ENCODE measurements around the gene GPC1. TPM values are rescaled to one million over a fixed set of nuclear protein-coding genes. Genes with fewer than 3 reads are reported as not detected.
A peak's percentile ranks its signal among the peaks of the same experiment; 100 is the strongest.

Gene GPC1
- total and polyA plus RNA-seq, 2 of the 4 experiments (the other 2 are of a cell fraction), result 16.0 to 211 TPM

DNA sequence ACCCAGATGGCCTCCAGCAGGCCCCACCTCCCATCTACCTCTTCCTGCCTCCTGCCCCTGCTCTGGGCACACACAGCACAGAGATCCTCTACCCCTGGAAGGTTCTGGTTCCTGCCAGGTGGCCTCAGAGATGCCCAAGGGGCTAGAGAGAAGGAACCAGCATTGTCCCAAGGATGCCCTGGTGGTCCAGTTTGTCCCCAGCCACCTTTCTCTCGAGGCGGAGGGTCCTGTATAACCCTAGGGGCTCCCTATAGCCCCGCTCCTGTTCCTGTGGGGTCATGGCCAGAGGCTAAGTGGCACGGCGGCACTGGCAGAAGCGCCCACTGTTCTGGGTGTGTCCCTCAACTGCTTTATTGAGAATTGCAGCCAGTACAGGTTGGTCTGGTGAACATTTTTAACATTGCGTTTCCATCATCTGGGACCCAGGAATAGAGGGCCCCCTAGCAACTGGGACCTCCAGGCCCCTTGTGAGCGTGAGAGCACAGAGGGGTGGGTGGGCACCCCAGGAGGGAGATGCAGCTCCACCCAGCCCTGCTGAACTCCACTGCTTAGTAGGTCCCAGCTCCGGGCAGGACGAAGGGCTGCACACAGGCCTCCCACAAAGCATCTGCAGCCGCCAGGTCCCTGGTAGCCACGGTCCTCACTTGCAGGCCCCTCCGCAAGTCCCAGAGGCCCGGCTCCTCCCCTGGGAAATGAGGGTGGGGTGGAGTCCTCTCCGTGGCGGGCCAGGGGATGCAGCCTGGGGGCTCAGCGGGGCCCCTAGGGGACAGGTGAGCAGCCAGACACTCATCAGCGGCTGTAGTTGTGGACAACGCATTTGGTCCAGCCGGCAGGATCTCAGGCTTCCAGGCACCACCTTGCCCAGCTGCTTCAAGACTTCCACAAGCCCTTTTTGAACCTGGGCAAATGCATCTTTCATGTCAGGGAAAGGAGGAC, 33.1 kb downstream of the GPC1 start:
- H3K9ac ChIP-seq (ENCODE audit: low read depth, low read length), result no peak overlapping the region
- H3K27me3 ChIP-seq (ENCODE audit: control insufficient read depth, insufficient read depth, low read length), result no peaks in the 10 kb centered on the region
- no peak overlapping the region for H2BK20ac ChIP-seq (ENCODE audit: low read depth, low read length)
- ChIA-PET POLR2A (ENCODE audit: unreplicated experiment) (no interaction called here), CTCF (no interaction called here)
- H3K79me1 ChIP-seq (ENCODE audit: low read depth in 1 of 2, low read length in 2 of 2), result 0 out of 4 replicates have a peak, but pooled peaks cover 0 to 3% of the 10 kb centered on the region in 2 experiments
- intact Hi-C loops (cut with micrococcal nuclease), result no loop called here
- no peak overlapping the region for H3K14ac ChIP-seq (replicated peaks; ENCODE audit: low read depth, low read length)
- H4K91ac ChIP-seq (ENCODE audit: insufficient read depth, low read depth, low read length), result no peak overlapping the region
- dilution Hi-C loops (cut with HindIII; ENCODE audit: low sequenced_read_pairs, unreplicated experiment), result no loop called here
- H3K36me3 ChIP-seq (ENCODE audit: control insufficient read depth, insufficient read depth, low read length), result peaks cover 27% of the 10 kb centered on the region
- no peak overlapping the region for H3K4me2 ChIP-seq (ENCODE audit: low read depth, low read length)
- H4K8ac ChIP-seq (ENCODE audit: low read depth in 2 of 2, low read length in 2 of 2), result no peak overlapping the region
- H2AFZ ChIP-seq (replicated peaks; ENCODE audit: low read length, poor library complexity), result no peak overlapping the region
- in situ Hi-C loops (cut with MboI; ENCODE audit: low sequenced_read_pairs), result no loop called here
- no peak overlapping the region for H3K56ac ChIP-seq (ENCODE audit: extremely low read depth, insufficient read depth, low read length)
- H3K4me3 ChIP-seq (ENCODE audit: insufficient read depth, low read depth, low read length), result no peak overlapping the region
- H4K5ac ChIP-seq (ENCODE audit: low read depth, low read length), result no peak overlapping the region
- no peak overlapping the region for H2BK15ac ChIP-seq (ENCODE audit: low read depth, low read length)
- no peak overlapping the region for H3K27ac ChIP-seq (ENCODE audit: insufficient read depth, low read length)
- no peak overlapping the region for H3K23ac ChIP-seq (ENCODE audit: low read depth, low read length)
- H3K9me3 ChIP-seq (ENCODE audit: control insufficient read depth, insufficient read depth, low read length), result peaks cover 5% of the 10 kb centered on the region; the same call in 1 of the 2 replicates
- no peak overlapping the region for H3K18ac ChIP-seq (ENCODE audit: low read depth, low read length)
- no TSS peak for BruUV-seq (replicated peaks)
- peak; percentile 9 for ATAC-seq (ENCODE audit: low read depth)
- no peak overlapping the region for H3K4ac ChIP-seq (ENCODE audit: low read depth, low read length)
- H4K20me1 ChIP-seq (ENCODE audit: insufficient read depth, low read length), result peaks cover 18% of the 10 kb centered on the region; the same call in 1 of the 2 replicates
- H2AK5ac ChIP-seq (ENCODE audit: low read depth, low read length), result no peak overlapping the region
- peaks cover 11% of the 10 kb centered on the region for H3K9me1 ChIP-seq (ENCODE audit: insufficient read depth, low read length)
- H3K4me1 ChIP-seq (ENCODE audit: control insufficient read depth, insufficient read depth, low read length), result no peaks in the 10 kb centered on the region
- no peak for DNase-seq
- H2BK5ac ChIP-seq (ENCODE audit: low read depth, low read length, poor library complexity, severe bottlenecking), result no peak overlapping the region
- H2BK120ac ChIP-seq (ENCODE audit: low read depth, low read length), result no peak overlapping the region
- 92% methylated on average over 5 of the region's 20 CpGs; no CpG with 5 or more reads in 1 of the 2 experiments for WGBS, 2 experiments (ENCODE audit: extremely low coverage in 2 of 2, insufficient read length in 1 of 2)
- H2AK9ac ChIP-seq (replicated peaks; ENCODE audit: low read depth, low read length, poor library complexity), result peak overlapping the region; percentile 48
- TF ChIP-seq RFX5 (IDR thresholded peaks at IDR 0.05; ENCODE audit: low read depth, low read length) (no peak), USF2 (IDR thresholded peaks at IDR 0.05; ENCODE audit: low read depth, low read length) (no peak), NFE2L2 (IDR thresholded peaks at IDR 0.05; ENCODE audit: low read depth, low read length) (no peak), CHD1 (IDR thresholded peaks at IDR 0.05; ENCODE audit: low read depth, low read length) (no peak), CTCF (conservative IDR thresholded peaks at IDR 0.05; ENCODE audit: low read depth, low read length) (no peak), MXI1 (IDR thresholded peaks at IDR 0.05; ENCODE audit: borderline replicate concordance, low read depth, low read length) (no peak), MAZ (IDR thresholded peaks at IDR 0.05; ENCODE audit: borderline replicate concordance, low read depth, low read length) (no peak), BHLHE40 (IDR thresholded peaks at IDR 0.05; ENCODE audit: low read depth, low read length) (no peak), SMC3 (IDR thresholded peaks at IDR 0.05; ENCODE audit: low read depth, low read length) (no peak), CEBPB (IDR thresholded peaks at IDR 0.05; ENCODE audit: low read depth, low read length) (no peak), MAFK (IDR thresholded peaks at IDR 0.05; ENCODE audit: low read depth, low read length) (no peak), FOS (IDR thresholded peaks at IDR 0.05; ENCODE audit: low read depth, low read length) (no peak), POLR2A (IDR thresholded peaks at IDR 0.05; ENCODE audit: low read depth, low read length) (no peak)
- TF ChIP-seq, protein P1, sequence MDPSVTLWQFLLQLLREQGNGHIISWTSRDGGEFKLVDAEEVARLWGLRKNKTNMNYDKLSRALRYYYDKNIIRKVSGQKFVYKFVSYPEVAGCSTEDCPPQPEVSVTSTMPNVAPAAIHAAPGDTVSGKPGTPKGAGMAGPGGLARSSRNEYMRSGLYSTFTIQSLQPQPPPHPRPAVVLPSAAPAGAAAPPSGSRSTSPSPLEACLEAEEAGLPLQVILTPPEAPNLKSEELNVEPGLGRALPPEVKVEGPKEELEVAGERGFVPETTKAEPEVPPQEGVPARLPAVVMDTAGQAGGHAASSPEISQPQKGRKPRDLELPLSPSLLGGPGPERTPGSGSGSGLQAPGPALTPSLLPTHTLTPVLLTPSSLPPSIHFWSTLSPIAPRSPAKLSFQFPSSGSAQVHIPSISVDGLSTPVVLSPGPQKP (IDR thresholded peaks at IDR 0.05; ENCODE audit: borderline replicate concordance, low read depth, low read length), result no peak
